ENCODE data around the gene SLC35B1.
"Not testable (repeated sequence)": the region's sequence is repeated elsewhere in the genome, so short reads cannot be mapped to it uniquely, and the experiment has no call there.

The SLC35B1 gene

GRCh38 chr17:49673679-49674078 lies 34.1 kb downstream of the SLC35B1 start:
- not testable (repeated sequence) for DNase-seq (ENCODE audit: low read depth in 1 of 2, low spot score in 1 of 2)

DNA sequence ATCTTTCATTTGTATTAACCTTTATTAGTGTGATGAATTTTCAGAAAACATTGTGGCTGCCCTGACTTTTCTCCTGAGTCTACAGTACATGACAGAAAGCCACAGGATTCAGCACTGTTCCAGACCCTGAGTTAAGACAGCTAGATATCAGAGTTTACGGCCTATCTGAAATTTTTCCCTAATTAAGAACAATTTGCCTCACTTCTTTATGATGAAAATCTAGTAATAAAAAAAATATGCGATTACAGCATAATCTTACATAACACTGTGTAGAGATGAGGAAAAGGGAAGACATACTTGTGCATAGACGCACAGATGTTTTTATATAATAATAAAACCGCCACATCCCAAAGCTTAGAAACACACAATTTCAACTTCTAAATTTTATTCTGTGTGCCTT lies 37.1 kb downstream of the SLC35B1 start:
- no peak for DNase-seq (ENCODE audit: low read depth in 1 of 2, low spot score in 1 of 2)

- DNase-seq (ENCODE audit: low read depth in 1 of 2, low spot score in 1 of 2) = no peak
Observed at GRCh38 chr17:49670002-49670401, 37.8 kb downstream of the SLC35B1 start.

GRCh38 chr17:49667854-49668253 lies 39.9 kb downstream of the SLC35B1 start:
- no peak for DNase-seq (ENCODE audit: low read depth in 1 of 2, low spot score in 1 of 2)

DNA sequence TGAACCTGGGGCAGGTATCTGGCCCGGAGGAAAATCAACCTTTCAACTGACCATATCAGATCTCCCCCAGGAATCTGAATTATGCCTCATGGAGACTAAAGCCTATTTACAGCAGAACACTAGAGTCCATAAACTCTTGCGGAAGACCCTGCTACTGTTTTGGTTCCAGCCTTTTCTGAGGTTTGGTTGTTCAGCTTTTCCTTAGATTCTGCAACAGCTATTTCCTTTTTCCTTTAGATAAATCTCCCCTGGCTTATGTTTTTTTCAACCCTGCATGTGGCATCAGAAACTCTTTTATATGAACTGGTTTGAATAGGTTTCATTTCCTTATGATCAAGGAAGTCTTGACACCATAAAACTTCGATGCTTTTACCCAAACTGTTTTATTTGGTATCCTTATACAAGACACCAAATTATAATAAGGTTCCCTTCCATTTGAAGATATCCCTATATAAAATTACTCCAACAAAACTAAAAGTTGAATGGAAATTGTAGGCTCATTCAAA lies 43.0 kb downstream of the SLC35B1 start:
- no peak for DNase-seq (ENCODE audit: low read depth in 1 of 2, low spot score in 1 of 2)

- no peak for DNase-seq (ENCODE audit: low read depth in 1 of 2, low spot score in 1 of 2)
Observed at GRCh38 chr17:49659661-49660382, 47.9 kb downstream of the SLC35B1 start.

GRCh38 chr17:49656247-49656646 lies 51.5 kb downstream of the SLC35B1 start:
- no peak for DNase-seq (ENCODE audit: low read depth in 1 of 2, low spot score in 1 of 2)

Measured in stimulated activated CD4-positive, alpha-beta T cell treated with anti-CD3 and anti-CD28 coated beads, Interleukin-15, amount 100 ng/mL, for 1 hour (primary cell).